ENCODE measurements around the gene PHF20.
"Not testable (repeated sequence)": the region's sequence is repeated elsewhere in the genome, so short reads cannot be mapped to it uniquely, and the experiment has no call there.

Gene PHF20

DNA sequence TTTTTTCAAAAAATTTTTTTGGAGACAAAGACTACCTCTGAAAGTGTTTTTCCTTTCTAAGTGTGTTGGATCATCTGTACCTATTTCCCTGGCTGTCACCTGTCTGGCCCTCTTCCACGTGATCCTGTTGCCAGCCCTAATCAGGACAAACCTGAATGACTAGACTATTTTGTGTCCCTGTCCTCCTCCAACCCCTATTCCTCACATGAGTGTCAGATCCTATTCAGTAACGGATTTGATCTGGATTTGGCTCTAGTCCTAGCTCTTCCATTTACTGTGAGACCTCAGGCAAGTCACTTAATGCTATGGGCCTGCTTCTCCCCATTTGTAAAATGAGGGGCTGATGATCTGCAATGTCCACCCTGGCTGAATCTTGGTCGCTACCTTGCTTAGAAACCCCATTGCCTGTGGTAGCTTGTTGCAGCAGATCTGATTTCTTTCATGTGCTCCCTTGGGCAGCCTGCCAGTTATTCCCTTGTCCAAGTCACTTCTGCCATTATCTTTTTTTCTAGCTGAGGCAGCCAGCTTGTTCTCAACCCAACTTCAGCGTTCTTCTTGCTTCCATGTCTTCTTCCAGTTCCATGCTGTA is 4.8 kb downstream of the PHF20 start:
- DNase-seq (ENCODE audit: low spot score) = no peak

- DNase-seq (ENCODE audit: low spot score) = not testable (repeated sequence)
Observed at GRCh38 chr20:35783811-35784210, 12.0 kb downstream of the PHF20 start.

DNA sequence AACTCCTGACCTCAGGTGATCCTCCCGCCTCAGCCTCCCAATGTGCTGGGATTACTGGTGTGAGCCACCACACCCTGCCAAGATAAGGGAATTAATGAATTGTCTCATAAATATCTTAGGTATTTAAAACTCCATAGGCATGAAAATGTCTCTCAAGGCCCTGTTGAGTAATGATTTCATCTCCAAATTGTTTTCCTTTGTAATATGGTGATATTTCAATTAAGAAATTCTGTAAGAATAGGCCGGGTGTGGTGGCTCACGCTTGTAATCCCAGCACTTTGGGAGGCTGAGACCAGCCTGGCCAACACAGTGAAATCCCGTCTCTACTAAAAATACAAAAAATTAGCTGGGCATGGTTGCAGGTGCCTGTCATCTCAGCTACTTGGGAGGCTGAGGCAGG is 13.7 kb downstream of the PHF20 start:
- not testable (repeated sequence) for DNase-seq (ENCODE audit: low spot score)

DNA sequence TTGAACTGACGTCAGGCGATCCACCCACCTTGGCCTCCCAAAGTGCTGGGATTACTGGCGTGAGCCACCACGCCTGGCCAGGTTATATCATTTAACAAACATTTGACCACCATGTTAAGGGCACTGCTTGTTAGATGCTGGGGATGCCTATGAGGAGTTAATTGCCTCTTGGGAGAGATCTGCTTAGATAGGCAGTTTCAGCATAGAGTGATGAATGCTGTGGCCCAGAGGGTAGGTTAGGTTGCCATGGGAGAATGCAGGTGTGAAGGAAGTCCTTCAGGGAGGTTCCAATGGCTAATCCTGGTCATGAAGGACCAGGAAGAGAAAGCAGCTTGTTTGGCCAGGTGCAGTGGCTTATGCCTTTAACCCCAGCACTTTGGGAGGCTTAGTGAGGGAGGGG is 17.0 kb downstream of the PHF20 start:
- DNase-seq (ENCODE audit: low spot score) = no peak

DNA sequence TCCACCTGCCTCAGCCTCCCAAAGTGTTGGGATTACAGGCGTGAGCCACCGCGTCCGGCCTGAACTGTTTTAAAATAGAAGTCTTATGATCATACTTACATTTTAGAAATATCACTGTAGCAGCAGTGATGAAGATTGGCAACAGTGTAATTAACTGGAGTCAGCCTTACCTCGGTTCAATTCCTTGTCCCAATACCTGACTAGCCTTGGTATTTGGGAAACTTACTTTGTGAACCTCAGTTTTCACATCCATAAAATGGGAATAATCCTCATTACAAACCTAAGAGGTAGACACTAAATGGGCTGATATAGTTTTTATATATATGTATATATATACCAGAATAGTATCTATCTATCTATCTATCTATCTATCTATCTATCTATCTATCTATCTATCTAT is 19.3 kb downstream of the PHF20 start:
- no peak for DNase-seq (ENCODE audit: low spot score)

- DNase-seq (ENCODE audit: low spot score) = no peak
Observed at GRCh38 chr20:35791821-35792220, 20.0 kb downstream of the PHF20 start.

GRCh38 chr20:35792740-35793139 is 20.9 kb downstream of the PHF20 start:
- DNase-seq (ENCODE audit: low spot score) = no peak

DNA sequence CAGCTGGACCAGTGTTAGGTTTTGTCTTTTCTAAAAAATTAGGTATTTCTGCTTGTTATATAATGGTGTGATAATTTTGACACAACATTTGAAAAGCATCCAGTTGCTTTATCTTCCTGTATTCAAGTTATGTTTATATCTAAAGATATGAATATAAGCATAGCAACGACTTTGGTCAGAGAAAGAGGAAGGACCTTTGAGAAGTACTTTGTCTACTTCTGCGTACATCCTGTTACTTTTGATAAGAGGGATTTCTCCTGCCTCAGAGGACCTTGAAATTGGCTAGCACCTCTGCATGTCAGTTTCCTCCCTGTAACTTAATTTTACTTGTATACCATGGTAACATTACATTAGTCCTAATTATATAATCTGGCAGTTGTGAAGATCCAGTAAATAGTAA is 24.8 kb downstream of the PHF20 start:
- DNase-seq (ENCODE audit: low spot score) = peak; percentile 17

DNA sequence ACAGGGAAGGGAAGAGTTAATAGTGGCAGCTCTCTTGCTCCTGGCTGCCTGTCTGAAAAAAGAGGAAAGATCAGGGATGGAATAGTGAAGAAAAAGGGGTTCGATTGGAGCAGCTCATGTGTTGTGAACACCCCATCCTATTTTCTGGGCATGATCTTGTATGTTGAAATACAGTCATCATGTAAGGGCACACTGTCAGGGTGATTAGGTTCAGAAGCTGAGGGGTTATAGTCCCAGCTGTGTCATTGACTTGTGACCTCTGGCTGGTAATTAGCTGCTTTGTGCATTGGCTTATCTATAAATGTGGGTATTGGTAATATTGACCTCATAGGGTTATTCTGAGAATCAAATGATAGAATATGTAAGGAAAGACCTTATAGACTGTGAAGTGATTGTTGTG is 30.1 kb downstream of the PHF20 start:
- no peak for DNase-seq (ENCODE audit: low spot score)

DNA sequence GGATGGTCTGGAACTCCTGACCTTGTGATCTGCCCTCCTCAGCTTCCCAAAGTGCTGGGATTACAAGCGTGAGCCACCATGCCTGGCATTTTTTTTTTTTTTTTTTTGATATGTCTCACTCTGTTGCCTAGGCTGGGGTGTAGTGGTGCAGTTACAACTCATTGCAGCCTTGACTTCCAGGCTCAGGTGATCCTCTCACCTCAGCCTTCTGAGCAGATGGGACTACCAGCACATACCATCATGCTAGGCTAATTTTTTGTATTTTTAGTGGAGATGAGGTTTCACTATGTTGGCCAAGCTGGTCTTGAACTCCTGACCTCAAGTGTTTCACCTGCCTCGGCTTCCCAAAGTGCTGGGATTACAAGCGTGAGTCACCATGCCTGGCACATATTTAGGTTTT is 34.3 kb downstream of the PHF20 start:
- no peak for DNase-seq (ENCODE audit: low spot score)

- DNase-seq (ENCODE audit: low spot score) = no peak
Observed at GRCh38 chr20:35807877-35808276, 36.1 kb downstream of the PHF20 start.

GRCh38 chr20:35820715-35821114 is 48.9 kb downstream of the PHF20 start:
- DNase-seq (ENCODE audit: low spot score) = no peak

- no peak for DNase-seq (ENCODE audit: low spot score)
Observed at GRCh38 chr20:35821807-35822242, 50.0 kb downstream of the PHF20 start.

DNA sequence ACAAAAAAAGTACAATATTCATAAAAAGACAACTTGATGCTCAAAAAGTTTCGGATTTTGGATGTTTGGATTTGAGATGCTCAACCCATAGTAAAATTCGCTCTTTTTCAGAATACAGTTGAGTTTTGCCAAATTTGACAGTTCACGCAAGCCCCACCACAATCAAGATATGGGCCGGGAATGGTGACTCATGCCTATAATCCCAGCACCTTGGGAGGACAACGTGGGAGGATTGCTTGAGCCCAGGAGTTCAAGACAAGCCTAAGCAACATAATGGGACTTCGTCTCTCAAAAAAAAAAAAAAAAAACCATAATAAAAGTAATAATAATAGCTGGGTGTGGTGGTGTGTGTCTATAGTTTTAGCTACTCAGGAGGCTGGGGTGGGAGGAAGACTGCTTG is 51.3 kb downstream of the PHF20 start:
- no peak for DNase-seq (ENCODE audit: low spot score)

DNA sequence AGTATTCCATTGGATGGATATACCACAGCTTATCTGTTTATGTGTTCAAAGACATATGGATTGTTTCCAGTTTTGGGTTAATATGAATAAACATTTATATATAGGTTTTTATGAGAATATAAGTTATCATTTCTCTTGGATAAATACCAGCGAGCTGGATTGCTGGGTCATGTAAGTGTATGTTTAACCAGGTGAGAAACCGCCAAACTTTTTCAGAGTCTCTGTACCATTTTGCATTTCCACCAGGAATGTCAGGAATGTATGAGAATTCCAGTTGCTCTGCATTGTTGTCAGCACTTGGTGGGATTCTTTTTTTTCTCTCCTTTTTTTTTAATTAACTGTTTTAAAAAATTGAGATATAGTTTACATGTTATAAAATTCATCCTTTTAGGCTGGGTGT is 52.1 kb downstream of the PHF20 start:
- no peak for DNase-seq (ENCODE audit: low spot score)

GRCh38 chr20:35826397-35826998 is 54.7 kb downstream of the PHF20 start:
- no peak for DNase-seq (ENCODE audit: low spot score)

DNA sequence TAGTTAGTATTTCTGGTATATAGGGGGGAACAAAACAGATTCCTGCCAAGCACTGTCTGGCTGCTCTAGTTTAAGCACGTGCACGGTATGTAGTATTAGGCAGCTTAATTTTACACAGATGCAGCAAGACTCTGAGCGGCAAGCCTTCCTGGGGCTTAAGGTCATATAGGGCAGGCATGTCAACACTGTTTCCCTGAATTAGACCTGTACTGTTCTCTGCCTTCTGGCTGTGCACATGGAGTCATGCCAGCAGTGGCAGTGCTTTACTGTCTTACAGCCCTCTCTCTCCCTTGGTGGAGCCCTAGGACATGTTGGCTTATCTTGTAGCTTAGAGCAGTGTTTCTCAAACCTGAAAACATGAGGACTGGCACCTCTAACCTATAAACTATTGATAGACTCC is 56.6 kb downstream of the PHF20 start:
- no peak for DNase-seq (ENCODE audit: low spot score)

DNA sequence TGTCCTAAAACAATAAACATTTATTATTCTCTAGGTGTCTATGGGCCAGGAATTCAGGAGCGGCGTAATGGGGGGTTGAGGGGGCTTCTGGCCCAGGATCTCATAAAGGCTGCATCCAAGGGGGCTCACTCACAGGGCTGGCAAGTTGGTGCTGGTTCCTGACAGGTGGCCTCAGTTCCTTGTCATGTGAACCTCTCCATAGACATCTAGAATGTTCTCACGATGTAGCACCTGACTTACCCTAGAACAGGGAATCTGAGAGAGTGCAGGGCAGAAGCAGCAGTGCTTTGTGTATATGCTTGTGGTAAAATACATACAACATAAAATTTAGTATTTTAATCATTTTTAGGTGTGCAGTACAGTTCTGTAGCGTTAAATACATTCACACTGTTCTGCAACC is 57.1 kb downstream of the PHF20 start:
- no peak for DNase-seq (ENCODE audit: low spot score)

- no peak for DNase-seq (ENCODE audit: low spot score)
Observed at GRCh38 chr20:35830264-35830663, 58.4 kb downstream of the PHF20 start.

DNA sequence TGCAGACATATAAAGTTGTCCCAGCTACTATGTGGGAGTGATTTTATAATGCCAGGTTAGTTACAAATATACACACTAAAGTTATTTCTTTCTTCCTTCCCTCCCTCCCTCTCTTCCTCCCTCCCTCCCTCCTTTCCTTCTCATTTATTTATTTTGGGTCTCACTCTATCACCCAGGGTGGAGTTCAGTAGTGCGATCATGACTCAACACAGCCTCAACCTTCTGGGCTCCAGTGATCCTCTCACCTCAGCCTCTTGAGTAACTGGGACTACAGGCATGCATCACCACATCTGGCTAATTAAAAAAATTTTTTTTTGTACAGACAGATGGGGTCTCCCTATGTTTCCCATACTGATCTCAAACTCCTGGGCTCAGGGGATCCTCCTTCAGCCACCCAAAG is 59.2 kb downstream of the PHF20 start:
- no peak for DNase-seq (ENCODE audit: low spot score)

GRCh38 chr20:35831971-35832370 is 60.2 kb downstream of the PHF20 start:
- DNase-seq (ENCODE audit: low spot score) = no peak

DNA sequence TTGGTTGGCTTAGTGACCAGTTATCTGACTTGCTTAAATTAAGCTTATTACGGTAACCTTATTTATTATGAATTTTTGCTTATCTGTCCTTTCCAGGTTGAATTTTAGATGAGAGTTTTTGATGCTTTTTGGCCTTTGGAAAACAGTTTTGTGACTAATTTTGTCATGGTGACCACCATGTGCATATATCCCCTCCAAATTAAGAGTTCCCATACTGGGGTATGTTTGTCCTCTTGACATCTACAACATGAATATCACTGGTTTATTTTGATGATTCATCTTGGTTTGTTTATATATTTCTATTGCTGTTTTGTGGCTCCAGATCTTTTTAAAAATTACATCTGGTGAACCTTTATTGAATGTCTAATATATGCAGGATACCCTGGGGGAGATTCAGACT is 61.4 kb downstream of the PHF20 start:
- DNase-seq (ENCODE audit: low spot score) = no peak

DNA sequence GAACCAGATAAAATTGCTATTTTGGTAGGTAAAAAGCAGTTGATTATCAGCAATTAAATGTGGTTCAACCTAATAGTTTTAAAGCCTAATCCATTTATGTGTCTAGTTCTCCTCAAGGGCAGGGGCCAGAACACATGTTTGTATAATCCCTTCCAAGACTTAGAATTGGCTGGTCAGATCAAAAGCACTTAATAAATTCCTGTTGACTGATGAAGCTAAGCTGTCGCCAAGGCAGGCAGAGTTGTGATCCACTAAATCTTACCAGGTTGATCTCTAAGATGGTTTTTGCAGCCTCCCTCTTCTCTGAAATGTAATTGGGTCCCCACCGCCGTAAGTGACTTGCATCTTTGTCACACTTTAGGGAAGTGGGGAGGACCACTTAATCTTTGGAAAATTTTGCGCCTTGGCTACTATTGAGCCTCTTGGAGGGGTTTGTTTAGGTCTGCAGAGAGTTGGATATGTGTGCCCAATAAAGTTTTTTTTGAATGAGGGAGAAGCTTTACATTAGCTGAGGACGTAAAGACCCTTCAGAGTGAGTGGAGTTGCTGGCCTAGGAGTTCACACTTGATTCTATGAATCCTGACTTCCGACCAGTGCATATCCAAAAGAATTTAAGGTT is 65.9 kb downstream of the PHF20 start:
- no peak for DNase-seq (ENCODE audit: low spot score)

DNA sequence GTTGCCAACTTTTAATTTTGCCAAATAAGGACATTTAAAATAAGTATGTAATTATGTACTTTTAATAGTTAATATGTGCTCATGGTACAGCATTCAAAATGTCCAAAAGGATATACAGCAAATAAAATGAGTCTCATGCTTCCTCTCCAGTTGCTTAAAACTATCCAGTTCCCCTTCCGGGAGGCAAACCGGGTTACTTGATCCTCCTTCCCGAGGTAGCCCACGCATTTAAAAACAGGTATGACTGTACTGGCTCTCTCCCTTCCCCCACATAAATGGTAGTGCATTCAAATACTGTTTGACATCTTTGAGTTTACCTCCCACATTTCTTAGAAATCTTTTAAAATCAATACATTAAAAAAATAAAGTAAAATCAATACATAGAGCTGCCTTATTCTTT is 66.4 kb downstream of the PHF20 start:
- no peak for DNase-seq (ENCODE audit: low spot score)
